Tibial nerve (tissue), 4 donors: ENCODE data around the gene PHF2. TPM values are rescaled to one million over a fixed set of nuclear protein-coding genes. Genes with fewer than 3 reads are reported as not detected.

Source experiments
- DNase-seq, 2 donors: peaks; one replicate each; pipeline ENCODE4 v3.0.0-alpha.2; 2019; ENCODE audit warnings: low spot score in 2 of 2
- H3K27ac ChIP-seq, 4 donors: fragments of 200-600 bp; sonication (generic) in 3 of 4; one replicate each; pipeline ENCODE4 v1.5.1; 2017 to 2019; ENCODE audit warnings: mild to moderate bottlenecking in 1 of 4
- H3K27me3 ChIP-seq, 2 donors: fragments of 200-600 bp; sonication (generic) in 1 of 2; one replicate each; pipeline versions ENCODE4 v1.5.1 to v1.6.0; 2017 to 2019
- H3K36me3 ChIP-seq, 3 donors: fragments of 200-600 bp; sonication (generic); one replicate each; pipeline ENCODE4 v1.5.1; 2018 to 2019
- H3K4me1 ChIP-seq, 4 donors: fragments of 200-600 bp; sonication (generic) in 3 of 4; one replicate each; pipeline ENCODE4 v1.5.1; 2017 to 2019
- H3K4me3 ChIP-seq, 4 donors: fragments of 200-600 bp; sonication (generic) in 3 of 4; one replicate each; pipeline ENCODE4 v1.5.1; 2017 to 2019; ENCODE audit warnings: mild to moderate bottlenecking in 1 of 4, moderate library complexity in 1 of 4
- H3K9me3 ChIP-seq, 4 donors: fragments of 200-600 bp; sonication (generic) in 3 of 4; one replicate each; pipeline ENCODE4 v1.5.1; 2017 to 2019
- EP300 ChIP-seq, 2 donors: sonication (generic); formaldehyde crosslinking; IDR thresholded peaks; one replicate each; pipeline ENCODE4 v1.6.1; 2017; ENCODE audit warnings: antibody characterized with exemption in 2 of 2, mild to moderate bottlenecking in 1 of 2
- POLR2A ChIP-seq, 2 donors: fragments of 450-650 bp; IDR thresholded peaks; one replicate each; pipeline ENCODE4 v1.6.1; 2017; ENCODE audit warnings: antibody characterized with exemption in 2 of 2, mild to moderate bottlenecking in 2 of 2, moderate library complexity in 2 of 2
- WGBS, 2 donors: methylation state at CpG; one replicate each; pipeline ENCODE4 v1.1.5; 2018; 5-methylcytosine and 5-hydroxymethylcytosine counted together
- total RNA-seq, 4 donors: library from RNA; depleted of rRNA; stranded (reverse); fragments of >200 nt; gene quantifications; one replicate each; pipeline ENCODE4 v1.1.0, GENCODE V29; 2016
- TF ChIP-seq, protein P1 (sequence below), 5 experiments: fragments of 200-600 bp in 3 of 5; fragments of 450-650 bp in 2 of 5; sonication (generic) in 3 of 5; IDR thresholded peaks; one replicate each; pipeline ENCODE4 v1.5.1; 2016 to 2019; ENCODE audit warnings: antibody characterized with exemption in 5 of 5, mild to moderate bottlenecking in 3 of 5, moderate library complexity in 2 of 5

Gene PHF2
- total RNA-seq, 4 donors from 2014 or later = 36.6 to 41.7 (median 38.6) TPM

DNA sequence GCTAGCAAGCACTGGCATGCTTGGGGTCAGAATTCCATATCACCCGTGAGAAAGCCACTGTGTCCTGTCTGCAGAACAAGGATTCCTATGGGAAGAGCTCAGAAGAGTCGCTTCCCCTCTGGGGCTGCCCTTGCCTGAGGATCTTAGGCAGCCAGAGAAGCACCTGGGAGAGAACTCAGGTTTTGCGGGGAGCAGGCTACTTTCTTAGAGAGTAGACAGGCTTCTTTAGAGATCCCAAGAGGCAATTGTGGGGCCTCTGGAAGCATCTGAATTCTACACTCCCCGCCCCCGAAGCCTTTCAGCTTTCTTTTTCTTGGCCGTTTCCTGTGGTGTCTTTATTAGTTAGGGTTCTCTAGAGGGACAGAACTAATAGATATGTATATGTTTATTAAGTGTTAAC is 40.9 kb downstream of the PHF2 start:
- Histone ChIP-seq H3K9me3 (no peaks in the 10 kb centered on the region), H3K27me3 (no peaks in the 10 kb centered on the region), H3K27ac (no peak overlapping the region), H3K36me3 (no peaks in the 10 kb centered on the region), H3K4me1 (peaks cover 0 to 72% (median 8%) of the 10 kb centered on the region in 4 donors), H3K4me3 (no peak overlapping the region)
- no peak for DNase-seq
- TF ChIP-seq, protein P1, sequence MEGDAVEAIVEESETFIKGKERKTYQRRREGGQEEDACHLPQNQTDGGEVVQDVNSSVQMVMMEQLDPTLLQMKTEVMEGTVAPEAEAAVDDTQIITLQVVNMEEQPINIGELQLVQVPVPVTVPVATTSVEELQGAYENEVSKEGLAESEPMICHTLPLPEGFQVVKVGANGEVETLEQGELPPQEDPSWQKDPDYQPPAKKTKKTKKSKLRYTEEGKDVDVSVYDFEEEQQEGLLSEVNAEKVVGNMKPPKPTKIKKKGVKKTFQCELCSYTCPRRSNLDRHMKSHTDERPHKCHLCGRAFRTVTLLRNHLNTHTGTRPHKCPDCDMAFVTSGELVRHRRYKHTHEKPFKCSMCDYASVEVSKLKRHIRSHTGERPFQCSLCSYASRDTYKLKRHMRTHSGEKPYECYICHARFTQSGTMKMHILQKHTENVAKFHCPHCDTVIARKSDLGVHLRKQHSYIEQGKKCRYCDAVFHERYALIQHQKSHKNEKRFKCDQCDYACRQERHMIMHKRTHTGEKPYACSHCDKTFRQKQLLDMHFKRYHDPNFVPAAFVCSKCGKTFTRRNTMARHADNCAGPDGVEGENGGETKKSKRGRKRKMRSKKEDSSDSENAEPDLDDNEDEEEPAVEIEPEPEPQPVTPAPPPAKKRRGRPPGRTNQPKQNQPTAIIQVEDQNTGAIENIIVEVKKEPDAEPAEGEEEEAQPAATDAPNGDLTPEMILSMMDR (IDR thresholded peaks at IDR 0.05) = no peak
- TF ChIP-seq EP300 (IDR thresholded peaks at IDR 0.05) (no peak), POLR2A (IDR thresholded peaks at IDR 0.05) (no peak)
- 42 to 44% methylated on average over 6 of the region's 6 CpGs for WGBS, 2 donors

- TF ChIP-seq, protein P1 (IDR thresholded peaks at IDR 0.05) = no peak
- no peak for TF ChIP-seq EP300 (IDR thresholded peaks at IDR 0.05)
- no peak for TF ChIP-seq POLR2A (IDR thresholded peaks at IDR 0.05)
- H3K27ac ChIP-seq = no peak overlapping the region
- WGBS, 2 donors = 83 to 85% methylated on average over 16 to 18 of the region's 19 CpGs
- H3K9me3 ChIP-seq = no peaks in the 10 kb centered on the region
- no peaks in the 10 kb centered on the region for H3K27me3 ChIP-seq
- no peaks in the 10 kb centered on the region for H3K36me3 ChIP-seq
- no peak overlapping the region for H3K4me3 ChIP-seq
- peaks cover 0 to 53% (median 5%) of the 10 kb centered on the region in 4 donors for H3K4me1 ChIP-seq
- no peak for DNase-seq
Measured at GRCh38 chr9:93619272-93619775, 42.9 kb downstream of the PHF2 start.

GRCh38 chr9:93620041-93620506 is 43.7 kb downstream of the PHF2 start:
- no peaks in the 10 kb centered on the region for H3K36me3 ChIP-seq
- no peak overlapping the region for H3K4me3 ChIP-seq
- peaks cover 0 to 50% (median 5%) of the 10 kb centered on the region in 4 donors for H3K4me1 ChIP-seq
- no peaks in the 10 kb centered on the region for H3K27me3 ChIP-seq
- no peak for DNase-seq
- 78 to 84% methylated on average over 8 of the region's 8 CpGs for WGBS, 2 donors
- TF ChIP-seq EP300 (IDR thresholded peaks at IDR 0.05) (no peak), POLR2A (IDR thresholded peaks at IDR 0.05) (no peak)
- TF ChIP-seq, protein P1 (IDR thresholded peaks at IDR 0.05) = no peak
- no peak overlapping the region for H3K27ac ChIP-seq
- no peaks in the 10 kb centered on the region for H3K9me3 ChIP-seq

- no peaks in the 10 kb centered on the region for H3K9me3 ChIP-seq
- H3K27ac ChIP-seq = no peak overlapping the region
- TF ChIP-seq POLR2A (IDR thresholded peaks at IDR 0.05) = no peak
- H3K4me3 ChIP-seq = no peak overlapping the region
- peaks cover 0 to 50% (median 5%) of the 10 kb centered on the region in 4 donors for H3K4me1 ChIP-seq
- no peaks in the 10 kb centered on the region for H3K36me3 ChIP-seq
- WGBS, 2 donors = 66 to 74% methylated on average over 11 to 14 of the region's 14 CpGs
- H3K27me3 ChIP-seq = no peaks in the 10 kb centered on the region
- no peak for DNase-seq
Measured at GRCh38 chr9:93620881-93621820, 44.8 kb downstream of the PHF2 start.

- H3K4me1 ChIP-seq = peaks cover 0 to 45% (median 5%) of the 10 kb centered on the region in 4 donors
- TF ChIP-seq, protein P1 (IDR thresholded peaks at IDR 0.05) = no peak
- no peak for TF ChIP-seq EP300 (IDR thresholded peaks at IDR 0.05)
- no peak for TF ChIP-seq POLR2A (IDR thresholded peaks at IDR 0.05)
- H3K4me3 ChIP-seq = no peak overlapping the region
Measured at GRCh38 chr9:93621922-93622321, 45.5 kb downstream of the PHF2 start.

More at GRCh38 chr9:93621922-93622321, 45.5 kb downstream of the PHF2 start:
- DNase-seq = no peak
- no peaks in the 10 kb centered on the region for H3K36me3 ChIP-seq
- H3K9me3 ChIP-seq = peaks cover 0 to 5% (median under 1%) of the 10 kb centered on the region in 4 donors
- 98 to 100% methylated on average over 3 to 4 of the region's 4 CpGs for WGBS, 2 donors
- no peaks in the 10 kb centered on the region for H3K27me3 ChIP-seq
- no peak overlapping the region for H3K27ac ChIP-seq
